ENCODE measurements around the gene PLA2R1.

PLA2R1 gene

GRCh38 chr2:160087854-160088745, 25.7 kb upstream of the PLA2R1 start:
- H3K36me3 ChIP-seq (ENCODE audit: control insufficient read depth, insufficient read depth, low read length) = no peaks in the 10 kb centered on the region
- DNase-seq = peak; percentile 39
- H3K27ac ChIP-seq (ENCODE audit: low read depth, low read length) = no peak overlapping the region
- H2BK5ac ChIP-seq (ENCODE audit: low read length) = no peak overlapping the region
- H3K23ac ChIP-seq (ENCODE audit: low read length) = no peak overlapping the region
- WGBS (ENCODE audit: extremely low coverage, insufficient coverage, low lambda C conversion rate) = no CpG with 5 or more reads among the region's 4 CpGs
- no peak overlapping the region for H3K4me3 ChIP-seq (ENCODE audit: low read length)
- H2BK120ac ChIP-seq (ENCODE audit: low read depth, low read length) = no peak overlapping the region
- H2BK15ac ChIP-seq (replicated peaks; ENCODE audit: low read depth) = no peak overlapping the region
- no peak overlapping the region for H3K9ac ChIP-seq (ENCODE audit: low read length)
- H3K79me1 ChIP-seq (ENCODE audit: low read length) = no peaks in the 10 kb centered on the region
- H2AK5ac ChIP-seq (ENCODE audit: low read length) = no peak overlapping the region
- no peak overlapping the region for H3K56ac ChIP-seq (ENCODE audit: low read length)
- H3K4ac ChIP-seq (ENCODE audit: low read depth, low read length) = no peak overlapping the region
- no peak overlapping the region for H3K18ac ChIP-seq (ENCODE audit: low read length)
- H3K79me2 ChIP-seq (ENCODE audit: control insufficient read depth, insufficient read depth, low read length) = no peaks in the 10 kb centered on the region
- no peaks in the 10 kb centered on the region for H3K27me3 ChIP-seq (ENCODE audit: insufficient read depth, low read length, poor library complexity)
- H4K8ac ChIP-seq (ENCODE audit: low read depth, low read length) = no peak overlapping the region
- H3K4me2 ChIP-seq (ENCODE audit: low read length) = no peak overlapping the region
- no peak overlapping the region for H4K5ac ChIP-seq (ENCODE audit: low read length)
- H3K4me1 ChIP-seq (ENCODE audit: control insufficient read depth, low read depth, low read length) = no peaks in the 10 kb centered on the region

GRCh38 chr2:160085662-160086061, 23.2 kb upstream of the PLA2R1 start:
- Histone ChIP-seq H3K27me3 (ENCODE audit: insufficient read depth, low read length, poor library complexity) (no peaks in the 10 kb centered on the region), H3K4me3 (ENCODE audit: low read length) (no peak overlapping the region), H3K4me2 (ENCODE audit: low read length) (no peak overlapping the region), H3K27ac (ENCODE audit: low read depth, low read length) (no peak overlapping the region), H3K23ac (ENCODE audit: low read length) (no peak overlapping the region), H2BK120ac (ENCODE audit: low read depth, low read length) (no peak overlapping the region), H4K5ac (ENCODE audit: low read length) (no peak overlapping the region), H3K9ac (ENCODE audit: low read length) (no peak overlapping the region), H4K8ac (ENCODE audit: low read depth, low read length) (no peak overlapping the region), H3K79me2 (ENCODE audit: control insufficient read depth, insufficient read depth, low read length) (no peaks in the 10 kb centered on the region), H2BK5ac (ENCODE audit: low read length) (no peak overlapping the region), H3K4me1 (ENCODE audit: control insufficient read depth, low read depth, low read length) (no peaks in the 10 kb centered on the region), H3K79me1 (ENCODE audit: low read length) (no peaks in the 10 kb centered on the region), H3K18ac (ENCODE audit: low read length) (no peak overlapping the region), H3K36me3 (ENCODE audit: control insufficient read depth, insufficient read depth, low read length) (no peaks in the 10 kb centered on the region), H2BK15ac (replicated peaks; ENCODE audit: low read depth) (no peak overlapping the region), H3K56ac (ENCODE audit: low read length) (no peak overlapping the region), H3K4ac (ENCODE audit: low read depth, low read length) (no peak overlapping the region), H2AK5ac (ENCODE audit: low read length) (no peak overlapping the region)
- no peak for DNase-seq
- WGBS (ENCODE audit: extremely low coverage, insufficient coverage, low lambda C conversion rate) = no CpG with 5 or more reads among the region's 3 CpGs

- Histone ChIP-seq H3K4me3 (ENCODE audit: low read length) (no peak overlapping the region), H2BK5ac (ENCODE audit: low read length) (no peak overlapping the region), H3K27ac (ENCODE audit: low read depth, low read length) (no peak overlapping the region), H3K56ac (ENCODE audit: low read length) (no peak overlapping the region), H3K79me1 (ENCODE audit: low read length) (no peaks in the 10 kb centered on the region), H3K36me3 (ENCODE audit: control insufficient read depth, insufficient read depth, low read length) (no peaks in the 10 kb centered on the region), H4K5ac (ENCODE audit: low read length) (no peak overlapping the region), H2BK15ac (replicated peaks; ENCODE audit: low read depth) (no peak overlapping the region), H3K27me3 (ENCODE audit: insufficient read depth, low read length, poor library complexity) (no peaks in the 10 kb centered on the region), H4K8ac (ENCODE audit: low read depth, low read length) (no peak overlapping the region), H3K9ac (ENCODE audit: low read length) (no peak overlapping the region), H3K4ac (ENCODE audit: low read depth, low read length) (no peak overlapping the region), H3K4me2 (ENCODE audit: low read length) (no peak overlapping the region), H3K79me2 (ENCODE audit: control insufficient read depth, insufficient read depth, low read length) (no peaks in the 10 kb centered on the region), H3K23ac (ENCODE audit: low read length) (no peak overlapping the region), H2BK120ac (ENCODE audit: low read depth, low read length) (no peak overlapping the region), H3K18ac (ENCODE audit: low read length) (no peak overlapping the region), H2AK5ac (ENCODE audit: low read length) (no peak overlapping the region), H3K4me1 (ENCODE audit: control insufficient read depth, low read depth, low read length) (no peaks in the 10 kb centered on the region)
- whole genome bisulfite sequencing (ENCODE audit: extremely low coverage, insufficient coverage, low lambda C conversion rate) = no CpG with 5 or more reads among the region's 4 CpGs
- DNase-seq = no peak
Measured at GRCh38 chr2:160077912-160078810, 15.7 kb upstream of the PLA2R1 start.

GRCh38 chr2:160076914-160077313, 14.5 kb upstream of the PLA2R1 start:
- Histone ChIP-seq H3K4ac (ENCODE audit: low read depth, low read length) (no peak overlapping the region), H2BK120ac (ENCODE audit: low read depth, low read length) (no peak overlapping the region), H3K4me3 (ENCODE audit: low read length) (no peak overlapping the region), H3K4me2 (ENCODE audit: low read length) (no peak overlapping the region), H3K27ac (ENCODE audit: low read depth, low read length) (no peak overlapping the region), H3K9ac (ENCODE audit: low read length) (no peak overlapping the region), H3K36me3 (ENCODE audit: control insufficient read depth, insufficient read depth, low read length) (no peaks in the 10 kb centered on the region), H4K5ac (ENCODE audit: low read length) (no peak overlapping the region), H3K56ac (ENCODE audit: low read length) (no peak overlapping the region), H3K18ac (ENCODE audit: low read length) (no peak overlapping the region), H3K27me3 (ENCODE audit: insufficient read depth, low read length, poor library complexity) (no peaks in the 10 kb centered on the region), H4K8ac (ENCODE audit: low read depth, low read length) (no peak overlapping the region), H3K4me1 (ENCODE audit: control insufficient read depth, low read depth, low read length) (no peaks in the 10 kb centered on the region), H2BK15ac (replicated peaks; ENCODE audit: low read depth) (no peak overlapping the region), H3K23ac (ENCODE audit: low read length) (no peak overlapping the region), H3K79me2 (ENCODE audit: control insufficient read depth, insufficient read depth, low read length) (no peaks in the 10 kb centered on the region), H3K79me1 (ENCODE audit: low read length) (no peaks in the 10 kb centered on the region), H2AK5ac (ENCODE audit: low read length) (no peak overlapping the region), H2BK5ac (ENCODE audit: low read length) (no peak overlapping the region)
- WGBS (ENCODE audit: extremely low coverage, insufficient coverage, low lambda C conversion rate) = no CpG with 5 or more reads among the region's 4 CpGs
- DNase-seq = no peak

- H3K4me2 ChIP-seq (ENCODE audit: low read length) = no peak overlapping the region
- H3K4ac ChIP-seq (ENCODE audit: low read depth, low read length) = no peak overlapping the region
- H4K8ac ChIP-seq (ENCODE audit: low read depth, low read length) = no peak overlapping the region
- no peak overlapping the region for H3K4me3 ChIP-seq (ENCODE audit: low read length)
- no peak for DNase-seq
- no peak overlapping the region for H3K56ac ChIP-seq (ENCODE audit: low read length)
- H2AK5ac ChIP-seq (ENCODE audit: low read length) = no peak overlapping the region
- H3K79me2 ChIP-seq (ENCODE audit: control insufficient read depth, insufficient read depth, low read length) = no peaks in the 10 kb centered on the region
- WGBS (ENCODE audit: extremely low coverage, insufficient coverage, low lambda C conversion rate) = no CpG with 5 or more reads among the region's 2 CpGs
- H2BK5ac ChIP-seq (ENCODE audit: low read length) = no peak overlapping the region
- no peaks in the 10 kb centered on the region for H3K79me1 ChIP-seq (ENCODE audit: low read length)
- no peak overlapping the region for H2BK15ac ChIP-seq (replicated peaks; ENCODE audit: low read depth)
- no peak overlapping the region for H3K9ac ChIP-seq (ENCODE audit: low read length)
- no peaks in the 10 kb centered on the region for H3K4me1 ChIP-seq (ENCODE audit: control insufficient read depth, low read depth, low read length)
- no peak overlapping the region for H3K23ac ChIP-seq (ENCODE audit: low read length)
- H4K5ac ChIP-seq (ENCODE audit: low read length) = no peak overlapping the region
- H3K27ac ChIP-seq (ENCODE audit: low read depth, low read length) = no peak overlapping the region
- no peaks in the 10 kb centered on the region for H3K36me3 ChIP-seq (ENCODE audit: control insufficient read depth, insufficient read depth, low read length)
- H2BK120ac ChIP-seq (ENCODE audit: low read depth, low read length) = no peak overlapping the region
- no peaks in the 10 kb centered on the region for H3K27me3 ChIP-seq (ENCODE audit: insufficient read depth, low read length, poor library complexity)
- no peak overlapping the region for H3K18ac ChIP-seq (ENCODE audit: low read length)
Measured at GRCh38 chr2:160076241-160076640, 13.8 kb upstream of the PLA2R1 start.

All from mesendoderm (in vitro differentiated cells).